IPS-18c (cell line): ENCODE data around the gene KAZALD1.
A peak's percentile ranks its signal among the peaks of the same experiment; 100 is the strongest.

Source experiments
- H3K4me3 ChIP-seq: 2 replicates; pipeline ENCODE4 v1.7.0; 2013; ENCODE audit warnings: low read depth, mild to moderate bottlenecking, low read length, moderate library complexity; ENCODE audit not compliant: insufficient read depth
- H3K9me3 ChIP-seq: one replicate; pipeline ENCODE4 v1.6.1; 2013; ENCODE audit warnings: mild to moderate bottlenecking, low read length, moderate library complexity; ENCODE audit not compliant: control insufficient read depth, insufficient read depth

The KAZALD1 gene

DNA sequence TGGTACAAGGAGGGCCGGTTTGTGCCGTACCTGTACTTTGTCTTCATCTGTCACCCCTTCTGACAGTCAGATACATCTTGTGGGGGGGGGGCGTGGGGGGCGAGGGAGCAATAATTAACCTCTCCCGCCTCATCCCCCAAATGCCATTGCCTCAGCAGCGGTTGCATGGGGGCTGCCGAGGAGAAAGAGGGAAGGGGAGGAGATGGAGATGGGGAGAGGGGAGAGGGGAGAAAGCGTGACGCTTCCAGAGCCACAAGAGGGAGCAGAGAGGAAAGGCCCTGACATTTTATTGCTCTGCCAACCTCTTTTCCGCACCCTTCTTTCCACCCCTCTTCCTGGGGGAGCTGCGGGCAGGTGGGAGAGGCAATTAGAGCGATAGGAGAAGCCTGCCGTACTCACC is 11.8 kb downstream of the KAZALD1 start:
- Histone ChIP-seq H3K4me3 (peak overlapping the region; percentile 11; the same call in 1 of the 2 replicates), H3K9me3 (no peaks in the 10 kb centered on the region)

DNA sequence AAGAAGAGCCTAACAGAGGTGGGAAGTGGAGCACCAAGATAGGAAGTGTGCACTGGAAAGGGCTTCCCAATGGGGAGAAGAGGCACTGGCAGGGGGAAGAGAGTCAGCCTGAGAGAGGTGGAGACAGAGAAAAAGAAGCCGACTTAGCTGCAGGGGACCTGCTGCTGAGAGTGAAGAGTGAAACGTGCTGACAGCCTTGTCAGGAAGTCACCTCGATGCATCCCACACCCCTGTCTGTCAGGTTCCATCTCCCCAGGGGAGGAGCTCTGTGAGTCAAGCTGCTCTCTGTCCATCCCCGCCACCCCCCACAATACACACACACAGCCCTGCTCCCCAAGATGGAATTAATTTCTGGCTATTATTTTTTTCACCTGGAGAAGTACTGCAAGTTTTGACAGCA is 14.0 kb downstream of the KAZALD1 start:
- H3K9me3 ChIP-seq = no peaks in the 10 kb centered on the region
- H3K4me3 ChIP-seq = no peak overlapping the region

DNA sequence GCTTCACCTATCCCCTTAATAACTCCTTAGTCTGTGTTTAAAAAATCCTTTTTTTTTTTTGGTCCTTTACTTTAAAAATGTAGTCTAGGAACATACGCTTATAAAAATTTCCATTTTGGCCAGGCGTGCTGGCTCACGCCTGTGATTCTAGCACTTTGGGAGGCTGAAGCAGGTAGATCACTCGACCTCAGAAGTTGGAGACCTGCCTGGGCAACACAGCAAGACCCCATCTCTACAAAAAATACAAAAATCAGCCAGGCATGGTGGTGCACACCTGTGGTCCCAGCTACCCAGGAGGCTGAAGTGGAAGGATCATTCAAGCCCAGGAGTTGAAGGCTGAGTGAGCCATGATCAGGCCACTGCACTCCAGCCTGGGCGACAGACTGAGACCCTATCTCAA is 14.8 kb downstream of the KAZALD1 start:
- Histone ChIP-seq H3K4me3 (no peak overlapping the region), H3K9me3 (no peaks in the 10 kb centered on the region)

DNA sequence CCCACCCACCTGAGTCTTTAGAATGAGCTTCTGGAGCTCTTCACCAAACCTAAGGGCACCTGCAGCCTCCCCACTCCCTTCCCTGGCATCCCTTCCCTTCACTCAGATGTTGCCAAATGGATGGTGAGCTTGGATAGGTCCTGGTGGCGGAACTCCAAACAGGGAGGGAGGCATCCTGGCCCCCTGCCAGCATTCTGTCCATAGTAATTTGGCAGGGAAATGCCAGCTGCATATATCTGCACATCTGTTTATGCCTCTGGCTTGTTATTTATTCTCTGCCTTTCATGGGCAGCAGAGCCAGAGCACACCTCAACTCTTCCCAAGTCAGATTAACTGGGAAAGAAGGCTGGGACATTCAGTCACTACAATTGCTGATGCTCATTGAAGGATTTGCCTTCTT is 18.1 kb downstream of the KAZALD1 start:
- Histone ChIP-seq H3K4me3 (no peak overlapping the region), H3K9me3 (no peaks in the 10 kb centered on the region)

DNA sequence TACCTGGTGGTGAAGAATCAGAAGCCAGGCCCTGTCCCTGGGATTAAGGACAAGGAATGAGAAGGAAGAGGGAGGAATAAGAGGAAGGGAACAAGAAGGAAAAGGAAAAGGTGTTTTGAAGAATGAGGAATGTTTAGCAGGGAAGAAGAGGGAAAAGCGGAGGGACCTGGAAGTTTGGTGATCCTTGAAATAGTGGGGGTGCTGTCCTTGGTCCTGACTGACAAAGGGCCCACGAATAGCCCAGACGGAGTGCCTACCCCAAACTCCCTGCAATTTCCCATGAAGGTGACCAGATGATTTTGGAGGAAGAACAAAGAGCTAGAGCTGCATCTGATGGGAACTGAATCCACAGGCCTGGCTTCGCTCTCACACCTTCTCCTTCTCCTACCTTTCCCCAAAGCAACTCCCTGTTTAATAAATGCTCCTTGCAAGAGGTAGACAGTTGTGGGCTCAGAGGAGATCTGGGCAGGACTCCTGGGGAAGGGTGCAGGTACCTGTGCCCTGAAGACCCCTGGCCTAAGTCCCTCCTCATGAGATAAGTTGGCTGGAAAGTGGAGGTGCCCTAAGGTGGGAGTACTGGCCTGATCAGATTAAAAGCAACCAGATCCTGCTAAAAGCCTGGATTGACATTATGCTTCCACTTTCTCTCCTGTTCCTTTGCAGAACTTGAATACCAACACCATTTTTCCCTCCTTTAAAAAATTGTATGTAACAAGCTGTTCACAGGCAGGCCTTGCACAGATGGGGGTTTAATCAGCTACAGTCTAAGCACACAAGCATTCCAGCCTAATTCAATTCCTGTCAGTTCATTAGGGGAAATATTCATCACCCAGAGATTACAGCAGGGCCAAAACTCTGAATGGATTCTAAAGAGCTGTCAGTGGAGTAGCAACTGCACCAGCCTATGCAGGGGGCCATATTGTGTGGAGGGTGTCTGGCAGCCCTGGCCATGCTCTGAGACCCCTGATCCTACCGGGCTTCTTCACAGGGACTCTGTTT is 19.4 kb downstream of the KAZALD1 start:
- Histone ChIP-seq H3K4me3 (no peak overlapping the region), H3K9me3 (no peaks in the 10 kb centered on the region)

DNA sequence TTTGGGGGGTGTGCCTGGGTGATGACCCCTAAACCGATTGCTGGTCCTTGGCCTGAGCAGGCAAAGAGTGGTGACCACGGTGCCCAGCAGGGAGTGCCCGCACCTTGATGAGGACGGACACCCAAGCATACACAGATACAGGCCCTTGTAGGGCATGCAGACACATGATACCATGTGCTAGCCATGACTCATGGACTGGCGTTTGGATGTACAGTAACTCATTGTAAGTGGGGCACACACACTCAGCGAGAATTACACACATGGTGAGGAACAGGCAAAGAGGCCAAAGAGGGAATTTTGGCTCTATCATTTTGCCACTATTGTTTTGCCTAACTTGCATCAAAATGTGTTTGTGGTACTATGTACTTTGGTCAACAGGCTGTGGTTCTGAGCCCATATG is 24.1 kb downstream of the KAZALD1 start:
- no peaks in the 10 kb centered on the region for H3K9me3 ChIP-seq

DNA sequence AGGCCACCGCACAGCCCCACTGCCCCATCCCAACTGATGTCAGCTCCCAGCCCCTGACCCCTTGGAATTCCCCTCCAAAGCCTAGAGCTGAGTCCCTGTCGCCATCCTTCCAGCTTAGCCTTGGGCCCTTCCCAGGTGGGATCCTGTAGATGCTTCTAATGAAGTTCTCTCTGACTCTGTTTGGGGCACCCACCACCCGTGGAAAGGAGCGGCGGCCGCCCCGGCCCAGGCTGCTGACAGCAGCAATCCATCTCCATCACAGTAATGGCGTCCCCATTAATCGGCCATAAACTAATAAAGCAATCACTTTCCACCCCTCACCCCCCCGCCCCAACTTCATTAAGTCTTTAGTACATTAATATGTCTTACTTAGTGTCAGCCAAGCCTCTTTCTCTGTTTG is 25.6 kb downstream of the KAZALD1 start:
- Histone ChIP-seq H3K9me3 (no peaks in the 10 kb centered on the region), H3K4me3 (no peak overlapping the region)

More for the DNA sequence above, 24.1 kb downstream of the KAZALD1 start:
- H3K4me3 ChIP-seq = no peak overlapping the region

DNA sequence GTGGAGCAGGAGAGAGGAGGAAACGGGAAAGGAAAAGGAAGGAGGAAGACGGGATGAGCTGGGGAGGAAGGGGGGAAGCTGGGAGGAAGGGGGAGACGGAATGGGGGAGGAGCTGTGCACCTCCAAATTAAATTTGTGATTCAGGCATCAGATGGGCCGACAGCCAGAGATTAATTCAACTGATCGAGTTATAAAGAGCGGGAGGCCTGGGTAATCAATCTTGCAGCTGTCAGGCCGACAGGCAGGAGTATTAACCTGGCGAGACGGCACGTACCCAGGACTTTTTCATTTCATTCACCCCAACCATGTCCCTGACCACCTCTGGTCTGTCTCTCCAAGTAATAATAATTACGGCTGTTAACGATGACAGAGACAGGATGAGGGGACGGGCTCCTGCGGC is 26.2 kb downstream of the KAZALD1 start:
- no peaks in the 10 kb centered on the region for H3K9me3 ChIP-seq
- no peak overlapping the region for H3K4me3 ChIP-seq

DNA sequence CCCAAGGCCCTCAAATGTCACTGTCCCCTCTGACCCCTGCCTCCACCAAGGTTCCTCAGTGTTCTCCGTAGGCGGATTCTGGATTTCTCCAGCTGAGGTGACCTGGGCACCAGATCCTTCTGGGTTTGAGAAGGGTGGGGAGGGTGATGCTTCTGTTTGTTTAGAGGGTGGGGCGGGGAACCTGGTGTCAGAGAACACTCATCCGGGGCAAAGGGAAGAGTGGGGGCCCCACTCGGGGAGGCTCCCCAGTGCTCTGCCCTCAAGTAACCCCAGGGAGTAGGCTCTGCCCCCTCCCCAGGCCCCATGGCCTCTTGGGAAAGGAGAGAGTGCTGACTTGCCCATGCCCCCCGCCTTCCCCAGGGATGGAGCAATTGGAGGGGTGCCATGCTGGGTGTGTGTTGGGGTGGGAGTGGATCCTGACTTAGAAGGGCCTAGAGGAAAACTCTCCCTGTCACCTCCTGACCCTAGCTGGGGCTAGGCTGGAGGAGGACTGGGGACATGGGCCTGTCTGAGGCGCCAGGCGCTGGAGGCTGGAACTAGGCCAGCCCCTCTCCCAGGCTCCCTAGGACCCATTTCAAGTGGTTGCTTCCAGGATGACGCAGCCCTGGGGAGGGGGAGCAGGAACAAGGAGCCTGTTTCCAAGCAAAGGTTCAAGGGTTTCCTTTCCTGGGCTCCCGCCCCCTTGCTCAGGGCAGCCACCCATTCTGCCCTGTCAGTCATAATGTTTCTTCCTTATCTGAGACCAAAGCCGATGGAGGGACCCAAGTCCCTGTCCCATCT is 27.9 kb downstream of the KAZALD1 start:
- H3K9me3 ChIP-seq = no peaks in the 10 kb centered on the region
- H3K4me3 ChIP-seq = no peak overlapping the region

DNA sequence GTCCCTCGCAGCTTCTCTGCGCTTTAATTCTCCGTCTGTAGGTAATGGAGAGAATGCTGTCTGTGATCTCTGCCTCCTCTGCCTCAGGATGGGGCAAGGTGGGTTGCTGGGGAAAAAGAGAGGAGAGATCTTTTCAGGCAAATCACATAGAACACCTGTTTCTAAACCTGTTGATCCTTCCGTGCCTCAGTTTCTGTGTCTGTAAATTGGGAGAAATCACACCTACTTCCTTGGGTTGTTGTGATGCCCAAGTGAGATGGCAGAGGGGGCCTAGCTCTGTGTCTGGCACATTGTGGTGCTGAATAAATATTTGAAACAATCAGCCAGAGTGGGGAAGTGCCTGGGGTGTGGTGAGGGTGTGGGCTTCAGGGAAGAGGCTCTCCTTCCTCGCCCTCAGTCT is 28.8 kb downstream of the KAZALD1 start:
- Histone ChIP-seq H3K9me3 (no peaks in the 10 kb centered on the region), H3K4me3 (no peak overlapping the region)

DNA sequence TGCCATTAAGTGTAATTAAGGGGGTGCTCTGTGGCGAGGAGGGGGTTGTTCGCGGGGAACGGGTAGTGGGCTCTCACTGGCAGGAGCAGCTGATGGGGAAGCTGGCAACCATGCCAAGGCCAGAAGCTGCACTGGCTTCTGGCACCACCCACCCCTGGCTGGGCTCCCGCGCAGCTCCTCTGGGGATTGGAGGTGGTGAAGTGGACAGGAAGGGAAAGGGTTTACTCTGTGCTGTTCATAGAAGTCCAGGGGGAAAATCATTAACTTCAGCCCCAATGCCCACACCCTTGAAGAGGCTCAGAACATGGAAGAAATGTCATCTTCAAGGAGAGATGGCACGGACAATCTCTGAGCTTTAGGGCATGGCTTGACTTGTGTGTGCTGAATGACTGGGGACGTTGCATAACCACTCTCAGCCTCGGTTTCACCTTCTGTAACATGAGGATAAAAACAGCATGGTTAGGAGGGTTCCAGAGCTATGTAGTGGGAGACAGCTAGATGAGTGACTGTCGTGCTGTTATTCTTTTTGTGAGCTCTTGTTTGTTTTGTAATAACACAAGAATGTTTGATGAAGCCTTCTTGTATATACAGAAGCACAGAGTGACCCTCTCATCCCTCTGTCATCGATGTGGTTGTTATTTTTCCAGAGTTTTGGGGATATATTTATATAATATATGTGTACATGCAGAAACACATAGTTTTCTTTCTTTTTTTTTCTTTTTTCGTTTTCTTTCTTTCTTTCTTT is 29.9 kb downstream of the KAZALD1 start:
- Histone ChIP-seq H3K4me3 (no peak overlapping the region), H3K9me3 (no peaks in the 10 kb centered on the region)

DNA sequence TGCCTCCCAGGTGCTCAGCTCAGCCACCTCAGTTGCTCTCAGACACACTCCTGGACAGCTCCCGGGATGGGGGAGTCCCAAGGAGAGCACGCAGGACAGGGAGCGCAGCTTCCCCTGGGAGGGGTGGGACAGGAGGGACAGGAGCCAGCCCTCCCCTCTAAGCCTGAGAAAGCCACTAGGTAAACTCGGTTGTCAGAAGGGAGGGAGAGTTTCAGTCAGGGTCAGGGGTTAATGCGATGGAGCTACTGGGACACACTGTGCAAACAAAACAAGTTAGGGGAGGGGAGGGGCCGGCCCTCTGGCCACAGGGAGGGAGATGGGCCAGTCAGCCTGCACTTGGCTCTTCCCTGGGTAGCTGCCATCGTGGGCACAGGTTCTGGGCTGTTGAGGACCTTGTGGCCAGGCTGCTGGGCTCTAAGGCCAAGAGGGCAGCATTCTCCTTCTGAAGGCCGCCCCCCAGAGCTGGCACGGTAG is 31.1 kb downstream of the KAZALD1 start:
- Histone ChIP-seq H3K4me3 (no peak overlapping the region), H3K9me3 (no peaks in the 10 kb centered on the region)

DNA sequence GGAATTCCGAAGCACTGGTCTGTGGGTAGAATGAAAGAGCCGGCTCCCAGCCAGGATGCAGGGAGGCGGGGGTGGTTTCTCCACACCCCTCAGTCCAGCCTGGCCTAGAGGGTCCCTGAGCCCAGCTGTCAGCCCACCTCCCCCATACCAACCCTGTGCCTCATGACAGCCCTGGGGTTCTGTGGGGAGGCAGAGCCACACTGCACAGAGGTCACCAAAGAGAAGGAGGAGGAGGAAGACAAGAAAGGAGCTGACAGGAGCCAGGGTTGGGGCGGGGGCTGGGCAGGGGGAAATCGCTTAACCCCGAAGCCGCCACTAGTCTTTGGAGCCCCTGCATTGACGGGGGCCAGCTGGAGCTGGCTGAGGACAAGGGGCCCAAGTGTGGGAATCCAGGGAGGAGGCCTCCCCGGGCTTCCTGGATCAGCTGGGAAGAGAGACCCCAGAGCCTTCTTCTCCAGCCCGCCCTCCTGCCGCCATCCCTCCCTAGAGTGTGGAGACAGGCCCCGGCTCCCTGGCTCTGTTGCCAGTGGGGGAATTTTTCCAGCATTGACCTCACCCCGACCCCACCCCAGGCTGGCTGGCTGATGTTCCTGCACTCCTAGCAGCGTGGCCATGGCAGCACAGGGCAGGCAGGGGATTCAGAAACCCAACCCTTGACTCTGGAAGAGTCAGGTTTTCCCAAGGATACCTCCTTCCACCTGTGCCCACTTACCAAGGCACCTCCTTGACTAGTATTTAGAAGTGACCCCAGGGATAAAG is 32.5 kb downstream of the KAZALD1 start:
- H3K9me3 ChIP-seq = no peaks in the 10 kb centered on the region

DNA sequence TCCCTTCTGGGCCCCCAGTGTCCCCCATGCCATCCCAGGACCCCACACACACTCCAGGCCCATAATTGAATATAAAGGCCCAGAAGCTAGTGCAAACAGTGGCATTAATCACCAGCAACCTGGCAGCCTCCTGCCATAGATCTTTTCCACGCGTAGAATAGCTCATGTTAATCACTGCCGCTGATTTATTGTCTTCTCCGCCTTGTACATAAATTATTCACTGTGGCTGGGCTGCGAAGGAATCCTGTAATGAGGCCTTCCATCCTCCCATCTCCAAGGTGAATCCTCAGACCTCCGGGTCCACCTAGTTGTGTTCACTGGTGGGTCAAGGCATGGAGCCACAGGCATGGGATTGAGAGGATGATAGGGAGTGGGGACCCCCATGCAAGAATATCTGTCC is 33.2 kb downstream of the KAZALD1 start:
- no peak overlapping the region for H3K4me3 ChIP-seq

More for the DNA sequence above, 32.5 kb downstream of the KAZALD1 start:
- H3K4me3 ChIP-seq = no peak overlapping the region

DNA sequence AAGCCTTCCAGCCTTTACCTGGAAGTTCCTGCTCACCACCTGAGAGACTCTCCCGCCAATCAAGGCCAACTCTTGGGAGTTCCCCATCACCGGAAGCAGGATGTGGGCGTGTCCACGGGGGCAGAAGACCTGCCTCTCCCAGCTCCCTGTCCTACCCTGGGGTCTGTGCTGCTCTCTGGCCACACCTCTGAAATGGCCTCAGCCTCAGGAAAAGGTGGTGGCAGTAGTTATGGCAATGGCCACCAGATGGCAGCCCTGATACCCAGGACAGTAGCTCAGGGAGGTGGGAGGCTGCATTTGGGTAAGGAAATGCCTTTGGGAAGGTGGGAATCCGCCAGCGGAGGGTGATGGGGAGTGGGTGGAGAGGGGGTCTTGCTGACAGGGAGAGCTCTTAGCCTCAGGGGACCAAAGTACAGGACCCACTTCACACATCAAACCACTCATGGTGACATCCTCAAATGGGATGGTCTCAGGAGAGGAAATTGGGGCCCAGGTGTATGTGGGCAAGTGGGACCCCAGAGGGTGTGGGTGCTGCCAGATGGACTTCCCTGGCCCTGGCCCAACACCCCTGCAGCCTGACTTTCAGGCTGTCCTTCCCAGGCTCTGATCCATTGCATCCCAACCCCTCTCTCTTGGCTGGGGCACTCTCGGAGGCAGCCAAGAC is 33.9 kb downstream of the KAZALD1 start:
- H3K4me3 ChIP-seq = no peak overlapping the region
- no peaks in the 10 kb centered on the region for H3K9me3 ChIP-seq

More for the DNA sequence above, 33.2 kb downstream of the KAZALD1 start:
- no peaks in the 10 kb centered on the region for H3K9me3 ChIP-seq

DNA sequence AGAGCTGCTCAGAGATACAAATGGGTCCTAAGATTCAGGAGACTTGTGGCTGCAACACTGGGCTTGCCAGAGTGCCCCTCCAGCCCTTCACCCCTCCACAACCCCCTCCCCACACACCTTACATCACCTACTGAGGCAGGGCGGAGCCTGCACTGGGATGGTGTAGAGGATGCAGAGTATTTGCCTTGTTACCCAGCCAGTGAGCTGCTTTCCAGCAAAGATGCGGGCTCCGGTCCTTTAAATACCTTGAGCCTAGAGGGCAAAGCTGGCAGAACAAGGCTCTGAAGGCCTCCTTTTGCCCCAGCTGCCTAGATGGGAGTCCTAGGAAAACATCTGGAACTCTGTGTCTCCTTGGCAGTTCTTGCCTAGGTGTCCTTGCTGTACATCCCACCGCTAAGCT is 34.6 kb downstream of the KAZALD1 start:
- Histone ChIP-seq H3K9me3 (no peaks in the 10 kb centered on the region), H3K4me3 (no peak overlapping the region)
